Fibroblast of the conjunctiva (primary cell): ENCODE results near the gene GALNT2.

Experiments
- DNase-seq: peaks from one replicate; pipeline ENCODE4 v3.0.0-alpha.2; 2010; ENCODE audit warnings: low read depth

GALNT2 gene

GRCh38 chr1:230211436-230212145 lies 144.6 kb downstream of the GALNT2 start:
- no peak for DNase-seq

- DNase-seq, result no peak
These were observed 145.4 kb downstream of the GALNT2 start for GRCh38 chr1:230212405-230212936.

- DNase-seq, result peak; percentile 60
These were observed 148.0 kb downstream of the GALNT2 start for GRCh38 chr1:230215031-230215430.

DNA sequence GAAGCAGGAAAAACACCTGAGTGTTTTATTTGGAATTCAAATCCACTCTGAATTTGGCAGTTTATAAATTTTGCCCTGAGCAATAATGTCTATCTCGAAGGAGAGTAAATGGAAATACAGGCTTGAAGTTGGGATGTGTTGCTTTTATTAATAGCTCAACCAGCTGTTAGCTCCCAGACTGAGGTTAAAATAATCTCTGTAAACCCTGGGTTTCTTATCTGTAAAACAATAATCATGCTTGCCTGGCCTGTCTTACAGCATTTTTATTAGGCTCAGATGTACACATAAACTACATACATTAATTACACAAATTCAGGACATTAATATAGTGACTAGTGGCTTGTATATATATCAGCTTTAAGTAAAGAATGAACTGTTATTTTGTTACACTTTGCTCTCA lies 148.5 kb downstream of the GALNT2 start:
- DNase-seq, result no peak

DNA sequence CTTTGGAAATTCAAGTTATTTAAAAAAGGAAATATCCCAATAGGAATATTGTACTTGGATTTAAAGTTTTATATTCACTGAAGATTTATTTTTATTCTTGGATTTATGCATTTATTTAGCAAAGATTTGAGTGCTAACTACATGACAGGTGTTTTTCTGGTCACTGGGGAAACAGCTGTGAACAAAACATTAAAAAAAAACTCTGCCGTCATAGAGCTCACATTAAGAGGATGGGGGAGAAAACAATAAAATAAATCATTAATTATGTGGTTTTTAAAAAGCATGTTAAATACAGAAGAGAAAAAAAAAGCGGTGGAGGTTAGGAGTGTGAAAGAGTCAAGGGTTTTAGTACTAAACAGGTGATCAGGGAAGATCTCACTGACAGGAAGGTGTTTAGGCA lies 149.9 kb downstream of the GALNT2 start:
- no peak for DNase-seq

- no peak for DNase-seq
These were observed 151.6 kb downstream of the GALNT2 start for GRCh38 chr1:230218667-230219066.

- DNase-seq, result no peak
These were observed 152.4 kb downstream of the GALNT2 start for GRCh38 chr1:230219174-230220067.

- DNase-seq, result no peak
These were observed 153.4 kb downstream of the GALNT2 start for GRCh38 chr1:230220478-230220877.

DNA sequence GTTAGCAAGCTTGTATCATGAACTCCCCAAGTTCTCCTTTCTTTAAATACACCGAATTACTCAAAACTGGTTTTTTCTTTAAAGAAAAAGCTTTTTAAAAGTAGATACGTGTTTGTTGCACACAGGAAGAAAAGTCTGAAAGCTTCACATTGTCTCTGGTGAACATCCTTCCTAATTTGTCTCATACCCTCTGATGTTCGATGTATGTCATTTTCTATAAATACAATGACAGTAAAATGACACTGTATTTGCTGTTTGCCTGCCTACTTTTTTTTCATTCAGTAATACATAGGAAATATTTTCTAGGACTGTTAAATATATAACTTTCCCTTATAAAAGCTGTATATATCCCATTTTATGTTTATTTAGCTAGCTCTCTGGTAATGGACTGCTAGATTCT lies 153.9 kb downstream of the GALNT2 start:
- no peak for DNase-seq

DNA sequence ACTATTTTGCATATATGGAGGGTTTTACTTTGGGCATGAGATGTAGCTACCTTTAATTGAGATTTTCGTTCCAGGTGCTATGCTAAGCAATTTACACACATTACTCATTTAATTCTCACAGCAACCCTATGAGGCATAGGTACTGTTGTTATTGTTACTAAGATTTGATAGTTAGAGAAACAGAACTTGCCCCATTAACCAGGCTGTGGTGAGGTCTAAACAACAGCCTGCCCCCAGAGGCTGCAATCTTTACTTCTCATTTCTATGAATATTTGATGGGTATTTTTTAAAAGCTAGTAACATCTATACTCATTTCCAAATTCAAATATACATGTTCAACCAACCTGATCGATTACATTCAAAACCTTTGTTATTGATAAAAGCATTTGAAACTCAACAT lies 155.6 kb downstream of the GALNT2 start:
- no peak for DNase-seq

GRCh38 chr1:230224101-230224960 lies 157.3 kb downstream of the GALNT2 start:
- DNase-seq, result no peak

- DNase-seq, result no peak
These were observed 159.2 kb downstream of the GALNT2 start for GRCh38 chr1:230226007-230226800.

GRCh38 chr1:230226814-230227213 lies 159.8 kb downstream of the GALNT2 start:
- DNase-seq, result no peak

DNA sequence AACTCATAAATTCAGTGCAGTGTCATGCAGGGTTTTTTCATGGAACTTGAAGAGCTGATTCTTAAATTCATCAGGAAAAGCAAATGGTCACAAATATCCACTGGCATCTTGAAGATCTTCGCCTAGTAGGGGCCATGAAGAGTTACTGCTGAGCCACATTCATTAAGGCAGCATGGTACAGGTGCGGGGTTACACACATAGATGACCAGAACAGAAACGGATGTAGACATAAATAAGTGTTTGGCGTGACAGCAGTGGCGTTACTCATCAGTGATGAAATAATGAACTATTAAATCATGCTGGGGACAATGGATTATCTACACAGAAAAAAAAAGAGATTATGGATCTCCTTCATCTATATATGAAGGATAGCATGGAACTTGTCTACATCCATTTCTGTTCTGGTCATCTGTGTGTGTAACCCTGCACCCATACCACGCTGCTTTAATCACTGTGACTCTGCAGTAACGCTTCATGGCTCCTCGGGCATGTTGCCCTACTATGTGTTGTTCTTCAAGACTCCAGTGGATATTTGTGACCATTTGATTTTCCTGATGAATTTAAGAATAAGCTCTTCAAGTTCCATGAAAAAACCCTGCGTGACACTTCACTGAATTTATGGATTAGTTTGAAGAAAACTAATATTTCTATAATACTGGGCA lies 161.3 kb downstream of the GALNT2 start:
- DNase-seq, result no peak

GRCh38 chr1:230230273-230230672 lies 163.2 kb downstream of the GALNT2 start:
- no peak for DNase-seq

GRCh38 chr1:230230948-230231773 lies 164.1 kb downstream of the GALNT2 start:
- no peak for DNase-seq

DNA sequence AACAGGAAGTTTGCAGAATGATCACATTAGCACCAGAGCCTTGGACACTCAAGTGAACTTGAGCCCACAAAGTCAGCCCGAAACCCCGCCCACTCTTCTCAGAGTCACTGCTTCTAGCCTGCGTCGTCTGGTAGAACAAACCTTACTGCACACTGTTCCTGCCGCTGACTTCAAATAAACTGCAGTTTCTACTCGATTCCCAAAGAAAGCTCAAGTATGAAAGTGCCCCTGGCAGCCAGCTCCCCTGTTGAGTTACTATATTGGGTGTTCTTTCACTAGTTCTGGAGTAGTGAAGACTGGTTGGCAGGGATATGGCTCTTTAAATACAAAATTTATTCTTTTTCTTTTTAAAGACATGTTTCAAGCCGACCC lies 164.7 kb downstream of the GALNT2 start:
- peak; percentile 37 for DNase-seq

DNA sequence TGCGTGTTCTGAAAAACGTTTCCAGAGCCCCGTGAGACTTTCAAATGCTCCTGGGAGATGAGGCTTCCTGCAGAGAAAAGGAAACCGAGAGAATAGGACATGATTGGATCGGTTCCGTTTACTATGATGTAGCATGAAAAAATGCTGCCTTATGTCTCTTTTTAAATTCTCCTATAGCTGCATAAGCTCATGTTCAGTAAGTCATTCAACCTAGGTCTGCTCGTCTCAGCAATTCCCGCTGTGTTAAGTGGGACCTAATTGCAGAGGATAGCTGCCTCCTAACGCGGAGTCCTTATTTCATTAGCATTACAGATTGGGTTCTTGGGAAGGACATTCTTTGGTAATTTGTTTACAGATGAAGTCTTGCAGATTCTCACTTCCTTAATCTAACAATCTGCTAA lies 165.3 kb downstream of the GALNT2 start:
- DNase-seq, result no peak

GRCh38 chr1:230233786-230234185 lies 166.7 kb downstream of the GALNT2 start:
- DNase-seq, result no peak

- DNase-seq, result no peak
These were observed 168.8 kb downstream of the GALNT2 start for GRCh38 chr1:230235876-230236275.
